Activated B cell treated with CpG ODN at 0.5 μM for 24 hours (primary cell): ENCODE measurements around the gene NAALADL2. TPM values are rescaled to one million over a fixed set of nuclear protein-coding genes. Genes with fewer than 3 reads are reported as not detected.

ENCODE experiments used
- ATAC-seq: fragments of 200-7000 bp; cut with Tn5 transposase; one replicate; pipeline ENCODE4 v1.10.0; 2021; ENCODE audit warnings: low read depth, mild to moderate bottlenecking, moderate library complexity
- CTCF ChIA-PET: fragments of 350-600 bp; sonication (Branson Sonifier 250); formaldehyde crosslinking; loops from one replicate; lab custom pipeline; 2021; ENCODE audit warnings: antibody characterized with exemption; lab: Charles Lee
- POLR2A ChIA-PET: fragments of 350-600 bp; sonication (Branson Sonifier 250); formaldehyde crosslinking; loops from one replicate; lab custom pipeline; 2021; ENCODE audit warnings: antibody characterized with exemption; lab: Charles Lee
- DNase-seq: peaks from one replicate; pipeline ENCODE4 v3.0.0; 2022
- H3K27ac Mint-ChIP-seq: one replicate; pipeline ENCODE4 v1.8.0; 2020; ENCODE audit warnings: mixed read lengths
- H3K27me3 Mint-ChIP-seq: one replicate; pipeline ENCODE4 v1.8.0; 2021; ENCODE audit warnings: mixed read lengths
- H3K36me3 Mint-ChIP-seq: one replicate; pipeline ENCODE4 v1.8.0; 2021; ENCODE audit warnings: low read depth, mixed read lengths
- H3K4me1 Mint-ChIP-seq: one replicate; pipeline ENCODE4 v1.8.0; 2021; ENCODE audit warnings: mixed read lengths
- H3K4me3 Mint-ChIP-seq: one replicate; pipeline ENCODE4 v1.8.0; 2020; ENCODE audit warnings: mild to moderate bottlenecking, mixed read lengths
- H3K9me3 Mint-ChIP-seq: one replicate; pipeline ENCODE4 v1.8.0; 2020; ENCODE audit warnings: mixed read lengths
- intact Hi-C: fragments of 100-400 bp; cut with micrococcal nuclease; formaldehyde crosslinking; loops from one replicate; pipeline ENCODE4 v1.15.1; 2024
- total RNA-seq: library from RNA; stranded (reverse); gene quantifications from 2 replicates; pipeline ENCODE4 v1.2.3, GENCODE V29; 2022
- TF ChIP-seq, protein P1 (sequence below): fragments of 200-600 bp; IDR thresholded peaks from one replicate; pipeline ENCODE4 v1.8.0; 2022; ENCODE audit warnings: antibody characterized with exemption, mild to moderate bottlenecking

The NAALADL2 gene
- total RNA-seq, 1 donor from 2014 or later: not detected

DNA sequence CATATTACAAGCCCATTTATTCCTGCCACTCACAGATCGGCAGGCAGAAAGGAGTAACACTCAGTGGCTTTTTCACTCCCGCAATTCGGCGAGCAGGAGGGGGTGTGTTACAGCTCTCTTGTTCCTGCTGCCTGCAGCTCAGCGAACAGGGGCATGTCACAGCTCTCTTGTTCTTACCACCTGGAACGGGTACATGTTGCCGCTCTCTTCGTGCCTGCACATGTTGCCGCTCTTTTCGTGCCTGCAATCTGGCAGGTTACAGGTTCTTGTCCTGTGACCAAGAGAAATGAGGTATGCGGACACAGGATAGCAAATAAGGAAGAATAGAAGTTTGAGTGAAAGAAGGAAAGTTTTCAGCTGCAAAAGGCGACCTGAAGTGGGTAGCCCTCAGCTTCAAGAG is 761.4 kb downstream of the NAALADL2 start:
- H3K4me1 Mint-ChIP-seq: no peaks in the 10 kb centered on the region
- peaks cover 2% of the 10 kb centered on the region for H3K9me3 Mint-ChIP-seq
- H3K4me3 Mint-ChIP-seq: no peak overlapping the region
- H3K27ac Mint-ChIP-seq: no peak overlapping the region
- DNase-seq: no peak
- POLR2A ChIA-PET: no interaction called here
- no peaks in the 10 kb centered on the region for H3K36me3 Mint-ChIP-seq
- intact Hi-C loops: no loop called here
- CTCF ChIA-PET: no interaction called here
- H3K27me3 Mint-ChIP-seq: no peaks in the 10 kb centered on the region
- TF ChIP-seq, protein P1, sequence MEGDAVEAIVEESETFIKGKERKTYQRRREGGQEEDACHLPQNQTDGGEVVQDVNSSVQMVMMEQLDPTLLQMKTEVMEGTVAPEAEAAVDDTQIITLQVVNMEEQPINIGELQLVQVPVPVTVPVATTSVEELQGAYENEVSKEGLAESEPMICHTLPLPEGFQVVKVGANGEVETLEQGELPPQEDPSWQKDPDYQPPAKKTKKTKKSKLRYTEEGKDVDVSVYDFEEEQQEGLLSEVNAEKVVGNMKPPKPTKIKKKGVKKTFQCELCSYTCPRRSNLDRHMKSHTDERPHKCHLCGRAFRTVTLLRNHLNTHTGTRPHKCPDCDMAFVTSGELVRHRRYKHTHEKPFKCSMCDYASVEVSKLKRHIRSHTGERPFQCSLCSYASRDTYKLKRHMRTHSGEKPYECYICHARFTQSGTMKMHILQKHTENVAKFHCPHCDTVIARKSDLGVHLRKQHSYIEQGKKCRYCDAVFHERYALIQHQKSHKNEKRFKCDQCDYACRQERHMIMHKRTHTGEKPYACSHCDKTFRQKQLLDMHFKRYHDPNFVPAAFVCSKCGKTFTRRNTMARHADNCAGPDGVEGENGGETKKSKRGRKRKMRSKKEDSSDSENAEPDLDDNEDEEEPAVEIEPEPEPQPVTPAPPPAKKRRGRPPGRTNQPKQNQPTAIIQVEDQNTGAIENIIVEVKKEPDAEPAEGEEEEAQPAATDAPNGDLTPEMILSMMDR: no peak
- no peak for ATAC-seq

GRCh38 chr3:175640958-175641357 is 781.8 kb downstream of the NAALADL2 start:
- intact Hi-C loops: no loop called here
- Mint-ChIP-seq H3K9me3 (peaks cover 2% of the 10 kb centered on the region), H3K4me1 (no peaks in the 10 kb centered on the region), H3K36me3 (no peaks in the 10 kb centered on the region), H3K27ac (no peak overlapping the region), H3K27me3 (no peaks in the 10 kb centered on the region), H3K4me3 (no peak overlapping the region)
- DNase-seq (no peak), ATAC-seq (no peak)
- TF ChIP-seq, protein P1: no peak
- ChIA-PET POLR2A (no interaction called here), CTCF (no interaction called here)

GRCh38 chr3:175646865-175647264 is 787.7 kb downstream of the NAALADL2 start:
- TF ChIP-seq, protein P1: no peak
- H3K27ac Mint-ChIP-seq: no peak overlapping the region
- no peaks in the 10 kb centered on the region for H3K27me3 Mint-ChIP-seq
- no peaks in the 10 kb centered on the region for H3K4me1 Mint-ChIP-seq
- CTCF ChIA-PET: no interaction called here
- POLR2A ChIA-PET: no interaction called here
- intact Hi-C loops: no loop called here
- no peaks in the 10 kb centered on the region for H3K36me3 Mint-ChIP-seq
- ATAC-seq (no peak), DNase-seq (no peak)
- H3K4me3 Mint-ChIP-seq: no peak overlapping the region
- H3K9me3 Mint-ChIP-seq: peaks cover 2% of the 10 kb centered on the region

DNA sequence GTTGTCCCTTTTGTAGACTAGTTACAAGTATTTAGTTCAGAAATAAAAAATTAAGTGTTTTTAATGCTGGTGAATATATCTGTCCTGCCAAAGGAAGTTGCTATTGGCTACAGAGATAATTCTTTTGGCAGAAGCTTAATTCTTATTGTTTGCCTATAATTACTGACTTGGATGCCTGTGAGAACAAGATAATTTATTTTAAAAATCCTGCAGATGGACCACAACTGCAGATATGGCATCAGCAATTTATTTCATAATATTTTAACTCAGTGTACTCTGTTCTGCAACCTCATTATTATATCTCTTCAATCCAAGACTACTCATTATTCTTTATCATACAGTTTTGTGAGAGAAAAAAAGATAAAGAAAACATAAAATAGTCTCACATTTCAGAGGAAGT is 789.8 kb downstream of the NAALADL2 start:
- Mint-ChIP-seq H3K9me3 (peaks cover 2% of the 10 kb centered on the region), H3K27me3 (no peaks in the 10 kb centered on the region), H3K27ac (no peak overlapping the region), H3K4me3 (no peak overlapping the region), H3K36me3 (no peaks in the 10 kb centered on the region), H3K4me1 (no peaks in the 10 kb centered on the region)
- TF ChIP-seq, protein P1: no peak
- no peak for ATAC-seq
- ChIA-PET CTCF (no interaction called here), POLR2A (no interaction called here)
- DNase-seq: no peak
- intact Hi-C loops: no loop called here

DNA sequence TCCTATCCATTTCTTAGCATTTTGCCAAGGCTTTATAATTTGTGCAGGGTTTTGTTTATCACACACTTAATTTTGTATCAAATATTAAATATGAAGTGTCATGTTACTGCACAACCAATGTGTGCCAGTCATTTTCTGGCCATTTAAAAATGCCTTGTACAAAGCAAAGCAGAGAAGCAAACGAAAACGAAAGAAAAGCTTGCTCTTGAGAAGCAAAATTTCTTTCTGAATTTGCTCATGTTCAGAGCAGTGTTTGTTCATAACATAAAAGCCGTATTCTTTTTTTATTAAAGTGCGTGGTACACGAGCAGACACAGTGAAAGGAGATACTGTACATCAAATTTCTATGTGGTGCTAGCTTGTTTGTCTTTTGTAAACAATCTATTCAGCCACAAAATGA is 792.6 kb downstream of the NAALADL2 start:
- TF ChIP-seq, protein P1: no peak
- ChIA-PET POLR2A (no interaction called here), CTCF (no interaction called here)
- ATAC-seq (no peak), DNase-seq (no peak)
- intact Hi-C loops: no loop called here
- Mint-ChIP-seq H3K9me3 (peaks cover 2% of the 10 kb centered on the region), H3K27me3 (no peaks in the 10 kb centered on the region), H3K4me3 (no peak overlapping the region), H3K27ac (no peak overlapping the region), H3K36me3 (no peaks in the 10 kb centered on the region), H3K4me1 (no peaks in the 10 kb centered on the region)
